Activated T-helper 1 cell treated with anti-CD3 and anti-CD28 coated beads, Interleukin-2, amount 50 U/mL, for 16 hours (primary cell): ENCODE results near the gene KLRD1.
"Not testable (repeated sequence)": the region's sequence is repeated elsewhere in the genome, so short reads cannot be mapped to it uniquely, and the experiment has no call there.

Experiments used
- DNase-seq, 2 donors: peaks; one replicate each; pipeline ENCODE4 v3.0.0-alpha.2; 2020; ENCODE audit warnings: low read depth in 1 of 2, low spot score in 1 of 2

The KLRD1 gene, protein sequence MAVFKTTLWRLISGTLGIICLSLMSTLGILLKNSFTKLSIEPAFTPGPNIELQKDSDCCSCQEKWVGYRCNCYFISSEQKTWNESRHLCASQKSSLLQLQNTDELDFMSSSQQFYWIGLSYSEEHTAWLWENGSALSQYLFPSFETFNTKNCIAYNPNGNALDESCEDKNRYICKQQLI

DNA sequence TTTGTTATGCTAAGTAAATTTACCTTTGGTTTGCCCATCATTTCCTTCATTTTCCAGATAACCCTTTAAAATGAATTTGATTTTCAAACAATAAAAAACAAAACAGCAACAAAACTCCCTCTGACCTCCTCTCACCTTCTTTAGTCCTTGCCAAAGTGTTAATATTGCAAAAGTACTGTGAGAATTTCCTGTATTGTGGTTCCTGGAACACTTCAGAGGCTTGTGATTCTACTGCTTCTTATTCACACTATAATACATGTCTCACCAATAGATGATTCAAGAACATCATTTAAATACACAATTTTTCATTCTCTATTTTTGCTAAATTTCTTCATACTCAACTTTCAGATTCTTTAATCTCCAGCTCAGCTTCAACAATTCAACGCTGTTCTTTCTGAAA lies at the start of gene KLRD1:
Gene KLRD1, plus strand, starts transcription at position 241 of the 400 bp plus-strand sequence. CDS start 208 bp downstream, outside the sequence.
- DNase-seq, result no peak

DNA sequence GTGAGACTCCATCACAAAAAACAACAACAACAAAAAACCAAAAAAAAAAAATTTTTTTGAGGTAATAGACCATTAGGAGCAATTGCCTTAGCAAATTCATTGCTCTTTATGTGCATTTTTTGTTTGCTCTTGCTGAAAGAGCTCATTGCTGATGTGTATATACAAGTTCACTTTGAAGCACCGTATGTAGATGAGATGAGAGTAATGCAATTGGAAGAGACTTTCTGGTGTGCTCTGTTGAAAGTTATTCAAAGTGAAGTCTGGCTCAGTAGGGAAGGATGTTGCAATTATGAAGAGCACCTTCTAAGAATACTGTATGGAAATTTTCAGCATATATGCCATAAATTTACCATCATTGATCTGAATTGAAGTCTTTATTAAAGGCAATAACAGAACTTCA lies 46.7 kb upstream of the KLRD1 start:
- no peak for DNase-seq

DNA sequence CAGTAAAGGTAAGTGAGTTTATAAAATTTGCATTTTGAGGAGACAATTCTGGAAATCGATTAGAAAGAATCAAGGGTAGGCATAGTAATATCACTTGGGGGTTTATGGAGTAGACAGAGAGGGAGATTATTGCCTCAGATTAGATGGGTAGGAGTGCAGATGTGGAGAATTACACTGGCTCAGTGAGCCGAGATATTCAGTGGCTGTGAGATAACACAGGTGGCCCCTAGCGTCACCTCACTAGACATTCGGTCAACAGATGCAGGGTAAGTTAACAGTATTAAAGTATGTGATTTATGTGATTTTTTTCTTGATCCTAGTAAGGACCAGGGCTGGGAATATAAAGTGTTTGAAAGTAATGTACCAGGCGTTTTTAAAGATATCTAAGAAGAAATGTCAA lies 39.6 kb upstream of the KLRD1 start:
- no peak for DNase-seq

DNA sequence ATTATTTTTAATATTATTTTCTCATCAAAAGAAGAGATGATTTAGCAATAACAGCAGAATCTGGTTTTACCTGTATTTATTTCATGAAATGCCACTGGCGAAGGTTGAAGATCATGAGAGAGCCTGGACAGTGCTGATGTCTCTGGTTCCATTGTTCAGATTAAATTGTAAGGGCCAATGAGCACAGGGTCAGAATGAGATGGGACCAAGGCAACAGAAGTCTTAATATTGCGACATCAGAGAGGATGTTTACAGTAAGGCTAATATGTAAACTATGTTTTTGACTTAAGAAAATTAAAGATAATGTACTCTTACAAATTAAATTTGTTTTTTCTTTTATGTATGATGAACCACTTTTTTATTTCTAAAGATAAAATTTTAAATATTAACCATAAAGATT lies 35.2 kb upstream of the KLRD1 start:
- no peak for DNase-seq

DNA sequence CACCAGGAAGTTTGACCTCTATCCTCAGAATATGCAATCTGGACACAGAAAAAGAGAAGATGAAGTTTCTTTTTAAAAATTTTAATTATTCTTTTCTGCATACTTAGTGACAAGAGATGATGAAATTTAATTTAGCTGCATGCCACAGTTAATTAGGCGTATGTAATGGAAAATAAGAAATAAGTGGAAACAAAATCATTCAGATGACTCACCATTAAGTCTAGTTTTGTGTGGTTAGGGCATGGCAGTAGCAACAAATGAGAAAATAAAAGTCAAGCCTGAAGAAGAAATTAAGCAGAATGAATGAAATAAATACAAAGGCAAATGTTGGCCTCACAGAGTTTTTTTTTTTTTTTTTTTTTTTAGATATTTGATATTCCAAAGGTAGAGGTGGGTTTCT lies 30.9 kb upstream of the KLRD1 start:
- DNase-seq, result no peak

DNA sequence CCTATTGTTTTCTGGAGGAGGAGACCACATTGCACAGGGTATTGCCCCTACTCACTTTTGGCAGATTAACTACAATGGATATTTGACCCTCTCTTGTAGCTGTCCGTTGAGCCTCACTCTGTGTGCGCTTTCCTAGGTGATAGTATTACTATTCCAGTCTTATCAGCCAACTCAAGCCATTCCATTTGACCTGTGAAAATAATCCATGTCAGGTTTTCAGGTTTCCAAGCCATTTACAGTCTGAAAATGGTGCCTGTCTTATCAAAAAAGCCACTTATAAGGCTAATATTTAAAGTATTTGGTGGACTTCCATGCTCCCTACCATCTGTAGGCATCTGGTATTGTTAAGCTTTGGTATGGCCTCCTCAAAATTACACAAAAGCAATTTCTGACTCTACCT lies 29.6 kb upstream of the KLRD1 start:
- no peak for DNase-seq

DNA sequence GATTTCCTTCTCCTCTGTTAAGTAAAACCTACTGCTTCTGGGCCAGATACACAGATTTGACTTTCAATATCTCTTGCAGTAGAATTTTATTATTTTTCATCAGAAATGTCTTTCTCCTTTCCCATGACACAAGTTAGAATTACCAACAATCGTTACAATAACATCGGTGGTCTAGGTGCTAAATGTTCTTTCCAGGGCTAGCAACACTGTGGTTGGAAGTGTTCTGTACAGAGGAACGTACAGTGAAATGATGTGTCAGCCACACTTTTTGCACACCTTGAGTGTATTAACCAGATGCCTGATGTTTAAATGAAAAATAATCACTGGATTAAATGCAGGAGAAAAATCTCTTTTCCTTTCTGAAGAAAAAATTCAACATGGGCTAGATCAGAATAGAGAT lies 27.7 kb upstream of the KLRD1 start:
- DNase-seq, result no peak

DNA sequence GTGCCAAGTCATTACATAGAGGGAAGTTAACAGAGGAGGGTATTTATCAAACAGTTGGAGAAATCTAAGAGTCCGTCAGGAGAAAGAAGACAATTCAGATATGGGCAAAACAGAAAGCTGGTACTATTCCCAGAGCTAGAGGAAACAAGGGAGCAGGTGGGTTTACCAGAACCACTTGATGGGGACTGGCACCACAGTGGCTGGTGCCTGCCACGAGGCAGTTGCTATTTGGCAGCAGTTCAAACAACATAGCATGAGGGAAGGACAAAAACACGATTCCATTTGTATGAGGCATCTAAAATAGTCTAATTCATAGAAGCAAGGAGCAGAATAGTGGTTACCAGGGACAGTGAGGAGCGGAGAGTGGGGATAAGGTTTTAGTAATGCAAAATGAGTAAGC lies 24.6 kb upstream of the KLRD1 start:
- no peak for DNase-seq

DNA sequence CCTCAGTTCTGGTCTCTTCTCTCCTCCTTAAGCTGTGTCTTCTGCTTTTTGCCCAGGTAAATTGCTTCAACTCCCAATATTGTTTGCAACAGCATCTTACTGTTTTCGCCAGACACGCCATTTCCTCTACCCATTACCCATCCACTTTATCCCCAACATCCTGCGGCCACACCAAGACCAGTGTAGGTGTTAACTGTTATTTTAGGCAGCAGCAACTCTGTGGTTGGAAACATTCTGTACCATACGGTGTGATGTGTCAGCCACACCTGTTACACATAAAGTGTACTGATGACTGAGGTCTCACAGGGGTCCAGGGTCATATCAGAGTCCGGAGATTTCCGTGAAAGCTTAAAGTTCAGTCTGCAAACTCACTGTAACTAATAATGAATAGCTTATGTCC lies 21.8 kb upstream of the KLRD1 start:
- no peak for DNase-seq

DNA sequence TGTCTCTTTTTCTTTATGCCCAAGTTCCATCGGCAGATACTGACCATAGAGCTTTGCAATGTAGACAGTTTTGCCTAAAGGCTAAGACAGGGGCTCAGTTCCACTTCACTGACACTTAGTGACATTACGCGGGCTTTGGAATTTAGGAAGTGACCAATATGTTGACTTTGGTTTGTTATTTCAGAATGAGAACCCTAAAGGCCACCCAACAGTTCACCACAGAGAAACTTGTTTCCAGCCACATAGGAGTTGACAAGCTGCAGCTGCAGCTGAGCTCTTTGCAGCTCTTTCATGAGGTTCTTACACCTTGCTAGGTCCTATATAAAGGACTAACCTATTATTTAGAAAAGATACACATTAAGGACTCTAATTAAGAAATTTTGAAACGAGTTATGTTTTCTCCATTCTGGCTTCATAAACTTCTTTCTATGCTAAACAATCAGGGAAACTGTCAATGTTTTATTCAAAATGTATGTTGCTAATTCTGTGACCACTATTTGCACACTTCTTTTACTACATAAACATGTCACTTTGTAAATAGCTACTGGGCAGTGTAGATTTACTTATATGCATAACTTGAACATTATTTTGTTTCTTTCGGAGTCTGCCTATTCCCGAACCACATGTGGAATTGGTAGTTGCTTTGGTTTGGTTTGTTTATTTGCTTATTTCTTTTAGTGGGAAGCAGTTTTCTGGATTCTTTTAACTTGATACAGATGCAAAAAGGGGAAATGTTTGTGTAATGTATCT lies 18.5 kb upstream of the KLRD1 start:
- no peak for DNase-seq

DNA sequence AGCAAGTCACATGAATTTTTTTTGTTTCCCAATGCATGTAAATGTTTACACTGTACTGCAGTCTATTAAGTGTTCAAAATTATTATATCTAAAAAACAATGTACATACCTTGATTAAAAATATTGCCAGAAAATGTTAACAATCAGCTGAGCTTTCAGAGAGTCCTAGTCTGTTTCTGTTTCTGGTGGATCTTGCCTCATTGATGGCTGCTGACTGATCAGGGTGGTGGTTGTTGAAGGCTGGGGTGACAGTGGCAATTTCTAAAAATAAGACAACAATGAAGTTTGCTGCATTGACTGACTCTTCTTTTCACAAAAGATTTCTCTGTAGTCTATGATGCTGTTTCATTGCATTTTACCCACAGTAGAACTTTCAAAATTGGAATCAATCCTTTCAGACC lies 16.6 kb upstream of the KLRD1 start:
- no peak for DNase-seq

DNA sequence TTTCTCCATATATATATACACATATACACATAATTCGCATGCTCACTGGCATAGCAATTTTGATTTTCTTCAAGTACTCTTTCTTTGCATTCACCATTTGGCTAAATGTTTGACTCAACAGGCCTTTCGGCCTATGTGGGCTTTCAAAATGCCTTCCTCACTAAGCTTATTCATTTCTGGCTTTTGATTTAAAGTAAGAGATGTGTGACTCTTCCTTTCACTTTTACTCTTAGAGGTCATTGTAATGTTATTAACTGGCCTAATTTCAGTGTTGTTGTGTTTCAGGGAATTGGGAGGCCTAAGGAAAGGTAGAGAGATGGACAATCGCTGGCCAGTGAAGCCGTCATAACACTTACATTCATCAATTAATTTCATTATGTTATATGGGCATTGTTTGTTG lies 14.5 kb upstream of the KLRD1 start:
- DNase-seq, result no peak

DNA sequence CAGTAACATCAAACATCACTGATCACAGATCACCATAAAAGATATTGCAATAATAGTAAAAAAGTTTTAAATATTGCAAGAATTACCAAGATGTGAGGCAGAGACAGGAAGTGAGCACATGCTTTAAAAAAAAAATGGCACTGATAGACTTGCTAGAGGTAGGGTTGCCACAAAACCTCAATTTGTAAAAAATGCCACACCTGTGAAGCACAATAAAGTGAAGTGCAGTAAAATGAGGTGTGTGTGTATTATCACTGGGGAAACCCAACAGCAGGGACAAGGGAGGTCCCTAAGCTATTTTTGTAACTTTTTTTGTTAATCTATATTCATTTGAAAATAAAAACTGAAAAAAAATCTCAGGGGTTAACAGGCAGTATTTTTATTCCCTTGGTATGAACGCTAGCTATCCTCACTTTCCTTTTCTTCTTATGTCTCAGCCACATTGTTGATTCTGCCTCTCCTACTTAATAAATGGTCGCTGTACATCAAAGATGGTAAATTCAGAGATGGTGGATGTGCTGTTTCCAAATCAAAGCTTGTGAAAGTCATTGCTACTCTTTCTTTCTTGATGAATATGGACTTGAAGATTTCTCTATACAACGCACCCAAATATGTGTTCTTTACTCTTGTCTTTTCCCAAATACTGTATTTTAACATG lies 14.0 kb upstream of the KLRD1 start:
- DNase-seq, result no peak

DNA sequence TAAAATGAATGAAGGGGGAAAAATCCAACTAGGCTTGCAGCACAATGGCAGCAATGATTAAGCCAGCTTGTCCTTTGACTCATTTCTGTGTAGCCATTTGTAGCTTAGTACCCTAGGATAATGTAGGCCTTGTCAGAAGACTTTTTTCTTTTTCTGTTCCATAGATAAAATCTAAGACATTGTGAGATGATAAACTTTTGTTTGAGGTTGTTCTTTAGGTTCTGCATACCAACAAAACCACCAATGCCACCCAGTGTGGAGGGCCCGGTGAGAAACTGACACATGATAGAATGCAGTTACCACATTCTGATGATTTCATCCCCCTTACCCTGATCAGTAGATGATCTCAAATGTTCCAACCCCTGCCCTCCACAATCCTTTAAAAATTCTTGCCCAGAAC lies 6.6 kb upstream of the KLRD1 start:
- DNase-seq, result no peak

DNA sequence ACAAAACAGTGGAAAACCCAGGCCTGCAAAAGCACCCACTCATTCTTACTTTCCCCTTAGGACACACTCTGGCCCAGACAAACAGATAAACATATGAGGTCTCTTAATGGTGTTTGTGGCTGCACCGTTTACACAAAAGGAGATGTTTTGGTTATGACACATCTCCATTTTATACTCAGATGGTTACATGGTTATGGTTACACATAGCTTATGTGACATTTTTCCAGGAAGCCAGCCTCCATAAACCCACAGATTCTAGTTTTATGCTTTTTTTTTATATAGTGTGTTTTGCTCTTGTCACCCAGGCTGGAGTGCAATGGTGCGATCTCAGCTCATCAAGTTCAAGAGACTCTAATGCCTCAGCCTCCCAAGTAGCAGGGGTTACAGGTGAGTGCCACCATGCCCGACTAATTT lies 3.5 kb upstream of the KLRD1 start:
- no peak for DNase-seq

DNA sequence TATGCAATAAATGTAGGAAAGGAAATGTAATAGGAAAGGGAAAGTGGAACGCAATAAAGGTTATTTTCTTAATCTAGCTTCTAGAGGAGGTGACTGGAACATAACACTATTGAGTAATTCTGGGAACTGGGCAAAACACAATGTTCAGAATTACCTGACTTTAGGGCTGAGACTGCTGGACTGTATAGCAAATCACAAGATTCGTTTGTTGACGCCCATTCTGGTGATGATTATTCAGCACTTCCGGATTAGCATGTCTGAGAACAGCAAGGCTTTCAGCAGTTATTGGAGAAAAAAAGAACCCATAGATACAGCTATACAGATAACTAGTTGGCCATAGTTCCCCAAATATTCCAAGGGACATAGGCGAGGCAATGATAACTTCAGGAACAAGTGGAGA lies 2.3 kb upstream of the KLRD1 start:
- no peak for DNase-seq

DNA sequence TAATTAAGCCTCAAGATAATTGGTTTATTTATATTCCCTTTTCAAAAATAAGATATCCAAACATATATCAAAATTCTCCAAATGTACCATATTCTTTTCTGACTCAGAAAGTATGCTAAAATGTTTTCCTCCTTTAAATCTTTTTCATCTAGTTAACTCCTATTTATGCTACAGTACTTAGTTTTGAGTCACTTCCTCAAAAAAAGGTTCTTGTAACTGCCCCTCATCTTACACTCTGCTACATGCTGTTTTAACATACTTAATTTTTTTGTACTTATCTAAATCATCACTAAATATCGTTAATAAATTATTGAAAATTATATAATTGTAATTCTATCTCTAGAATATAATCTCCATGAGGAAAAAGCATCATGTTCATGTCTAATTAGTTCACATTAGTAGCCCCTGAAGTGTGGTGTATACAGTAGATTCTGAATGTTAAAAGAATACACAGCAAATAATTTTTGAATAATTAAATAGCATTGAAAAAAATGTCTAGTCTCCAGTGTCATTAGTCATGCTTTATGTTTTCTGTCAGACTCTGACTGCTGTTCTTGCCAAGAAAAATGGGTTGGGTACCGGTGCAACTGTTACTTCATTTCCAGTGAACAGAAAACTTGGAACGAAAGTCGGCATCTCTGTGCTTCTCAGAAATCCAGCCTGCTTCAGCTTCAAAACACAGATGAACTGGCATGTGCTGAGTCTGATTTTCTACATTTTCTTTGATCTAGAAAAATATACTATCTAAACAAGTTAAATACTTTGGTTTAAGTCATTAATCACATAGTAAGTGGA lies 3.5 kb downstream of the KLRD1 start:
- no peak for DNase-seq

DNA sequence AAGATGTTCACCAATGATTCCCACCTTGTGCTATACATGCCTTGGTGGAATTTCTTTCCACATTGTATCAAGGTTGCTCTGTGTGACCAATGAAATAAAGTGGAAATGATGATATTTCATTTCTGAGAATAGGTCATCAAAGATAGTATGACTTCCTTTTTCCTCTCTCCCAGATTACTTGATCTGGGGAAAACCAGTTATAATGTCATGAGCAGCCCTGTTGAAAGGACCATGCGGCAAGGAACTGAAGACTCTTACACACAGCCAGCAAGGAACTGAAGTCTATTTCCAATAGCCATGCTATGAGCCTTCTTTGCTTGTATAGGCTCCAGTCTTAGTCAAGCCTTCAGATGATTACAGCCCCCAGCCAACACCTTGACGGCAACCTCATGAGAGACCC lies 11.7 kb downstream of the KLRD1 start:
- no peak for DNase-seq

DNA sequence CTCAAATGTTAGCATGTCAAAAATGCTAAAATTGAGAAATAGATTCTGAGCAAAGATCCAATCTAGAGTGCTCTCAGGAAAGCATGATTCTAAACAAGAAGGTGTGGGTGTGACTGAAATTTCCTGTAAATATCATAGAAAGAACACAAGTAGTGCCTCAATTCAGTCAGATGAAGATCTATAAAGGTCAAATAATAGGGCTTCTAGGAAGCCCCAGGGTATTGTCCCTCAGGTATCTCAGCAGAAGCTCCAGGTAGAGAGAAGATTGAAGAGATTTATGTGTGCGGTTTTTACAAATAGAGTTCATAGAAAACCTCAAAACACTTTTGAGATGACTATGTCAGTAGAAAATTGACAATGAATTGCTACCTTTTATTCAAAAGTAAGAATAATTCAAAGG lies 13.0 kb downstream of the KLRD1 start:
- no peak for DNase-seq

DNA sequence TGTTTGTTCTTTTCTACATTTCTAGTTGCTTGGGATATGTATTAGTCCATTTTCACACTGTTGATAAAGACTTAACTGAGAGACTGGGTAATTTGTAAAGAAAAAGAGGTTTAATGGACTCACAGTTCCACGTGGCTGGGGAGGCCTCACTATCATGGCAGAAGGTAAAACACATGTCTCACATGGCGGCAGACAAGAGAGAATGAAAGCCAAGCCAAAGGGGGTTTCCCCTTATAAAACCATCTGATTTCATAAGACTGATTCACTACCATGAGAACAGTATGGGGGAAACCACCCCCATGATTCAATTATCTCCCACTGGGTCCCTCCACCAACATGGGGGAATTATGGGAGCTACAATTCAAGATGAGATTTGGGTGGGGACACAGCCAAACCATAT lies 21.0 kb downstream of the KLRD1 start:
- not testable (repeated sequence) for DNase-seq

DNA sequence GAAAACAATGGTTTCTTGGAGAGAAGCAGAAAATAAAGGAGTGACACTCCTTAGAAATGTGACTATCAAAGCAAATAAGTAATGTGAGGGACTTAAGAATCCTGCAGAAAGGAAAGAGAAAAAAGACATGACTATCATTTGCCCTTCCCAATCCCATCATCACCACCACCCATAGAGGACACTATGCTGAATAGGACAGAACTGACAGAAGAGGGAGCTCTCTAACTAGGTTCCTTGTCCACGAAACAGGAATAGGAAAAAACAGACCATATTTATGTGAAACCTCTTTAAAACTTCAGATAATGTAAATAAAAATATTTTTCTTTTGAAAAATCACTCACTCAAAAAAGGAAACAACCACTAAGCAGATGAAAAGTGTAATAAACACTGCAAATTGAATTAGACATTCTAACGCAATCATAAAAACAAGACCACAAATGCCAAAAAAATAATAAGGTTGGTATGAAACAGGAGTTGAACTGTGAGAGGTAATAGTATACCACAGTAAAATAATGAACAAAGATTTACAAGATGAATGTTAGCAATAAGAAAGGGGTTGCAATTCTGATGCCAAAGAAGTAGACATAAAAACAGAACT lies 24.1 kb downstream of the KLRD1 start:
- no peak for DNase-seq
